HG02884 (cell line): Measurements from ENCODE around the gene SUSD3.

Experiments used
- ATAC-seq: cut with Tn5 transposase; IDR thresholded peaks from one replicate; pipeline ENCODE4 v1.9.1; 2021; ENCODE audit warnings: mild to moderate bottlenecking, moderate library complexity; ENCODE audit not compliant: unreplicated experiment

Gene SUSD3

DNA sequence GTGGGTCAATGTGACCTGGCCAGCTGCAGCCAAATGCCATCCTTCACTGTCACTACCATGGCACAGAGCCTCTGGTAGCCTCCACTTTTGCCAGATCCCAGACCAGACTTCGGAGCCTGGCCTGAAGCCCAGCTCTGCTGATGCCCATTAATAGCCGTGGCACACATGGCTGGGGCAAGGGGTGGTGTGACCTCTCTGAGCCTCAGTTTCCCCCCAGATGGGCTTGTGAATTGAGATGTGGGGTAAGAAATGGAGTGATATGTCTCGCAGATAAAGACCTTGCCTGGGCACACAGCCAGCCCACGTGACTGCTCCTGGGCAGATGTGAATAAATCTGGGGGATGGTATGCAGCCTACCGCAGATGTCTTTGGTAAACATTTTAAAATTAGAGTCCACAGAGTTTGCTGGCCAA, 13.9 kb downstream of the SUSD3 start:
- ATAC-seq = no peak

GRCh38 chr9:93076101-93076791, 17.7 kb downstream of the SUSD3 start:
- no peak for ATAC-seq

DNA sequence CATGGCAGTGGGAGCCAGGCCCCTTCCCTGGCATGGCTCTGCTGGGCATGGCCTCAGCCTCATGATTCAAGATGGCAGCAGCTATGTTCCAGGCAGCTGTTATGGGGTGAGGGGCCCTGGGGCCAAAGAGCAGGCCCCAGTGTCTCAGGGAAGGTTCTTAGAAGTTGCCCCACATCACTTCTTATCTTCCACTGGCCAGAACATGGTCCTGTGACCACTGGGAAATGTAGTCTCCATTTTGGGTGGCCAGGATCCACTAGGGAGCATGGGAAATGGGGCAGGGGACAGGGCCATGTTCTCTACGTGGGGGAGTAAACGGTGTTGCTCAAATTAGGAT, 18.3 kb downstream of the SUSD3 start:
- ATAC-seq = no peak

DNA sequence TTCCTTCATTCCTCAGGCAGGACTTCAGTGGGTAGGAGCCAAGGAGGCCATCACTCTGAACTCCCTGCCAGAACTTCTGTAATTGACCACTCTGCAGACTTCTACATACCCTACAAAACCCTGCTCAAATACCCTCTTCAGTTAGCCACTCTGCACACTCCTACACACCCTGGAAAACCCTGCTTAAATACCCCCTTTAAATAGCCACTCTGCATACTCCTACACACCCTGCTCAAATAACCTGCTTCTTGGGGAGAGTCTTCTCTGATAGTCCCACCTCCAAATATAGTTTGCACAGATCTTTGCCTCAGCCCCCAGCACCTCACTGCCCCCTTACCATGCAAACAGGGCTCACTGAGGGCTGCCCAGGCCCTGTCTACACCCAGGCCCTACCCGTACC, 18.9 kb downstream of the SUSD3 start:
- ATAC-seq = no peak

DNA sequence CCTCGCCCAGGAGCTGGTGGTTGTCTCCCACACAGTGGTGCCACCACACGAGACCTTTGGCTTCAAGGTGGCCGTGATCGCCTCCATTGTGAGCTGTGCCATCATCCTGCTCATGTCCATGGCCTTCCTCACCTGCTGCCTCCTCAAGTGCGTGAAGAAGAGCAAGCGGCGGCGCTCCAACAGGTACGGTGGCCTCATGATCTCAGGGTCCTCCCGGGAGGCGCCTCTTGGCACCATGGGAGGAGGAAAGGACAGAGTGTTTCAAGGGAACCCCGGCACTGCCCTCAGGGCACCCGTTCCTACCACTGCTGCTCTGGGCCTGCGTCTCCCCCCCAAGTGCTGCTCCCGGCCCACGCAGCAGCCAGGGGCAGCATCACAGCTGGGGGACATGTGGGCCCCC, 19.3 kb downstream of the SUSD3 start:
- ATAC-seq = no peak

DNA sequence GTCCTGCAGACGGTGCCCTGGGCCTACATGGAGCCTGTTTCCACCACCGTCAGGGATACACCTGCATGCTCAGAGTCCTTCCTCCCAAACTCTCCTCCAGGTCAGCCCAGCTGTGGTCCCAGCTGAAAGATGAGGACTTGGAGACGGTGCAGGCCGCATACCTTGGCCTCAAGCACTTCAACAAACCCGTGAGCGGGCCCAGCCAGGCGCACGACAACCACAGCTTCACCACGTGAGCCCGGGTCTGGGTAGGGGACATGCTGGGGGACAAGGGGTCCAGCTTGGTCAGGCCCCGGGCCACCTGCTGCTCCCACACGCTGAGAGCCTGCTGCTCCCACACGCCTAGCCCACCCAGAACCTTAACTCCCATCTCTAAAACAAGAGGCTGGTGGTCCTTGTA, 20.9 kb downstream of the SUSD3 start:
- no peak for ATAC-seq

- no peak for ATAC-seq
Measured at GRCh38 chr9:93080406-93080805, 21.9 kb downstream of the SUSD3 start.

GRCh38 chr9:93081081-93081529, 22.6 kb downstream of the SUSD3 start:
- no peak for ATAC-seq

DNA sequence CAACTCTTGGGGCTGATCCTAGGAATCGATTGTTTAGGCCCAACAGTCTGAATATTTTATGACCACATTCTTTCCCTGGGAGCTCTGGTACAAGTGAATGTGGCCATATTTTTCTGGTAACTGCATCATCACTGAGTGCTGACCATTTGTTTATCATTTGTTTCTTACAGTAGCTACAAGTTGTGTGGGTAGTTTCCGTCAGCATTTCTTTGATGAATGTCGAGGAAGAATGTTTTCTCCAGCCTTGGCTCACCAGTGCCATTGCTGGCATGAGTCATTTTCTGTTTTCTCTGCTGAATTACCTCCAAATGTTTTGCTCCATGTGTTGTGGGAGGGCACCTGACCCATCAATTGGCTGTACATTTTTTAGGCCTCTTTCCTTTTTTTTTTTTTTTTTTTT, 23.4 kb downstream of the SUSD3 start:
- ATAC-seq = no peak

GRCh38 chr9:93082841-93083411, 24.4 kb downstream of the SUSD3 start:
- ATAC-seq = no peak

- no peak for ATAC-seq
Measured at GRCh38 chr9:93083592-93084470, 25.3 kb downstream of the SUSD3 start.

DNA sequence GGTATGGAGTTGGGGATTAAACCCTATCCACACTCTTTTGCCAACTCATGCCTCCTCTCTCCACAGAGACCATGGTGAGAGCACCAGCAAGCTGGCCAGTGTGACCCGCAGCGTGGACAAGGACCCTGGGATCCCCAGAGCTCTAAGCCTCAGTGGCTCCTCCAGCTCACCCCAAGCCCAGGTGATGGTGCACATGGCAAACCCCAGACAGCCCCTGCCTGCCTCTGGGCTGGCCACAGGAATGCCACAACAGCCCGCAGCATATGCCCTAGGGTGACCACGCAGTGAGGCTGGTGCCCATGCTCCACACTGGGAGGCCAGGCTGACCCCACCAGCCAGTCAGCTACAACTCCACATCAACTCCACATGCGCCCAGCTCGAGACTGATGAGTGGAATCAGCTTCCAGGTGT, 26.0 kb downstream of the SUSD3 start:
- ATAC-seq = no peak

- no peak for ATAC-seq
Measured at GRCh38 chr9:93085676-93086075, 27.2 kb downstream of the SUSD3 start.

GRCh38 chr9:93086447-93087224, 28.1 kb downstream of the SUSD3 start:
- no peak for ATAC-seq

DNA sequence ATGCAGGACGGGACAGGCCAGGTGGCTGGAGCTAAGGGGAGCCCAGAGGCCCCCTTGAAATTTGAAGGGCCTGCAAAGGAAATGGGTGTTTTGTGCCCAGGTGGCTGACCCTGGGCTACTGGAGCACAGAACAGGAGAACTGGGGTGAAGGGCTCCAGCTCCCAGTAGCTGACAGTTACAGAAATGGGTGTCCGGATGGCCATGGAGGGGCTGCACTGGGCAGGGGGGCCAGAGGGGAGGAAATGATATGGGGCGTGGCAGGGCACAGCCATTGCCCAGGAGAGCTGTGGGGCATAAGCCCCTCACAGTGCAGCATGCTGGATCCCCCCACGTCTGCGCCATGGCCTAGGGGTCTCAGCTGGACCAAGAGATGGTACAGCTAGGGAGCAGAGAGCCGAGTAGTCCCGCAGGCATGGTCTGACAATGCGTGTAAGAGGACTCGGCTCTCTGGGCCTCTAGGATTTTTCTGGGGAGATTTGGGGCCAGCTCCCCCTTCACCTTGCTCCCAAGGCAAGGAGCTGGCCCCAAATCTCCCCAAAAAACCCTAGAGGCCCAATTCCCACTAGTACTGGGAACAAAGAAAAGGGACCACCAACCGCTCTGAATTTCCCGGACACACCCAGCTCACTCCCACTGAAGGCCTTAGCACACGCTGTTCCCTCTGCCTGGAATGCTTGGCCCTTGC, 29.6 kb downstream of the SUSD3 start:
- ATAC-seq = no peak

DNA sequence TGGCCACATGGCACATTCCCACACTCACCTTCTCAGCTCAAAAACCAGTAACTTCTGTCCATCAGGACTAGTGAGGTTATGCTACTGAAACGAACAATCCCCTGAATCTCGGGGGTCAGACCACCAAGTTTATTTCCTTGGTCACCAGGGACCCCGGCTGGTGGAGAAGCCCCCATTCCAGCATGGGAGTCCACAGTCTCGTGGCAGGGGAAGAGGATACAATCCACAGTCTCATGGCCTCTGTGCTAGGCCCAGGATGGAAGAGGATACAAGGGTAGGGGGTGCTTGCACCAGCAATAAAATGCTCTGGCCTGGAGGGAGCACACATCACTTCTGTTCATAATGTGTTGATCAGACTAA, 30.1 kb downstream of the SUSD3 start:
- no peak for ATAC-seq

- ATAC-seq = no peak
Measured at GRCh38 chr9:93089024-93089423, 30.5 kb downstream of the SUSD3 start.

GRCh38 chr9:93089481-93089991, 31.0 kb downstream of the SUSD3 start:
- ATAC-seq = no peak

- no peak for ATAC-seq
Measured at GRCh38 chr9:93090091-93090655, 31.7 kb downstream of the SUSD3 start.

DNA sequence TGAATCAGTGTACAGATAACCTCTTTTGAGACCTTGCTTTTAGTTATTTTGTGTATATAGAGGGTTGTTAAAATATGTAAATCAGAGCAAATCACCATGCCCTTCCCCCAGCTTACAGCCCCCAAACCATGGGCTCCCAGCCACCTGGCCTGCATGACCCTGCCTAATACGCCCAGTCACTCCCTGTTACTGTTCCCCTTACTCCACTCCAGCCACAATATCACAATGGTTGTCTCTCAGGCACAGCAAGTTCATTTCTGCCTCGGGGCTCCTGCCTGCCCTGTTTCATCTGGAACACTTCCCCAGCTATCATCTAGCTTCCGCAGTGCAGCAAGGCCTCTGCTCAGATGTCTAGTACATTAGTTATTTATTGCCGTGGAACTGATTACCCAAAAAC, 32.6 kb downstream of the SUSD3 start:
- no peak for ATAC-seq
